Epithelial cell of alveolus of lung (primary cell): ENCODE data around the gene CWC25. TPM values are rescaled to one million over a fixed set of nuclear protein-coding genes. Genes with fewer than 3 reads are reported as not detected.

Source experiments
- total RNA-seq: library from RNA; depleted of rRNA; stranded (reverse); fragments of >200 nt; gene quantifications from 2 replicates; pipeline ENCODE4 v1.2.1, GENCODE V29; 2015

Gene CWC25
- total RNA-seq: 7.4 and 9.1 TPM in 2 replicates

DNA sequence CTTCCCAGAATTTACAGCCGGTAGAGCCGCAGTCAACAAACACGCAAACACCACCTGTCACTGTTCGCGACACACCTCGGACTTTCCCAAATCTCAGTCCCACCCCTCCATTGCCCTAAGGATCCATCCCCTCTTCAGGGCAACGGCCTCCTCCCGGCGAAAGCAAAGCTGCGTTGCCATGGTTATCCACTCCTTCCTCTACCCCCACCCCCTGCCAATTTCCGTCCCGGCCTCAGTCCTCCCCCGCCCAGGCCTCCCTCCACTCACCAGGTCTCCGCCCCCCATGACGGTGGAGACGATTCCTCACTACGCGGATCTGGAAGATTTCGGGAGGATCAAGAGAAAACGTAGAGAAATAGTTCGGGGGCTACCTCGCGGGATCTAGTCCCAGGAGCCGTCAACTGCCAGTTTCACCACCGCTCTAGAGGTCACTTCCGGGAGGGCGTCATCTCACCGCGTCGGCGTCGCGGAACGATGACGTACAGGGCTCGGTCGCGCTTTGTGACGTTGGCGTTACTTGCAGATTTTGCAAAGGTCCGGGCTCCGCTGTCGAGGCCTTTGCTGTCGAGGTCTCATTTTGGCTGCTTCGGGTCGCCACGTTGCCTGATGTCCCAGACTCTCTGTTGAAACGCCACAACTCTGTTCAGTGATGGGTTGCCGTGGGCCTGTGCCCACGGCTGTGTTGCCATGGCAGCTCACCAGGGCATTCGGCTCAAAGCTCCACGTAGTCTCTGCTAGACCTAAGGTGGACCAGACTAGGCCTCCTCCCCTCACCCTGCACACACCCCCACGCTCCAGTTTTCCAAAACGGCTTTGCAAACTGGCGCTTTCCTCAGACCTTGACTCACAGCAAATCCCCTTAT, at the start of gene CWC25:
CWC25 (minus strand) TSS at position 423 of the 863 bp plus-strand sequence; CDS start at position 285, 138 bp downstream.

DNA sequence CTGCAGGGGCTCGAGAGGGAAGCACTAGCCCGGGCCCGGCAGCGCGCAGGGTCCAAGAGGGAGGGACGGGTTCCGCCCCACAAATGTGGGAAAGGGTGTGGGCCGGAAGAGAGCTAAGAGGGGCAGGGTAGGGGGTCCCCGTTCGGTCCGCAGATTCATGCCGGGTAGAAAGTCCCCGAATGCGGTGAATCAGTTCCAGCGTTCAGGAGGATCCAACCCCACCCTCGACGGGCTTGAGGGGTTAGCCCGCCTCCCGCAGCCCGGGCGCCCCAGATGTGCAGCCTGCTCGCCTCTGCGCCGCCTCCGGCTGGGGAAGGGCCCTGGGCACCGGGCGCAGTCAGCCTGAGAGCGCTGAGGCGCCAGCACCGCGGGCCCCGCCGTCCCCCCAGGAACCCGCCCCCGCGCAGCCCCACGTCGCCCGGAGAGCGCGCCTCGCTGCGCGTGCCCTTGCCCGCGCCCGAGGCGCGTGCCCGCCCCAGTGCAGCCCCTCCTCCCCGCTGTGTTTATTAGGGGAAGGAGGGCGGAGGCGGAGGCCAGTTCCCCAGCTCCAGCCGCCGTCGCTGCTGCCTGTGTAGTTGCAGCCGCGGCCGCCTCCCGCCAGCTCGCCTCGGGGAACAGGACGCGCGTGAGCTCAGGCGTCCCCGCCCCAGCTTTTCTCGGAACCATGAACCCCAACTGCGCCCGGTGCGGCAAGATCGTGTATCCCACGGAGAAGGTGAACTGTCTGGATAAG, 44.6 kb upstream of the CWC25 start, which contains the start of gene LASP1:
LASP1 (plus strand) TSS at position 533 of the 733 bp plus-strand sequence; CDS start at position 665, 132 bp downstream.

DNA sequence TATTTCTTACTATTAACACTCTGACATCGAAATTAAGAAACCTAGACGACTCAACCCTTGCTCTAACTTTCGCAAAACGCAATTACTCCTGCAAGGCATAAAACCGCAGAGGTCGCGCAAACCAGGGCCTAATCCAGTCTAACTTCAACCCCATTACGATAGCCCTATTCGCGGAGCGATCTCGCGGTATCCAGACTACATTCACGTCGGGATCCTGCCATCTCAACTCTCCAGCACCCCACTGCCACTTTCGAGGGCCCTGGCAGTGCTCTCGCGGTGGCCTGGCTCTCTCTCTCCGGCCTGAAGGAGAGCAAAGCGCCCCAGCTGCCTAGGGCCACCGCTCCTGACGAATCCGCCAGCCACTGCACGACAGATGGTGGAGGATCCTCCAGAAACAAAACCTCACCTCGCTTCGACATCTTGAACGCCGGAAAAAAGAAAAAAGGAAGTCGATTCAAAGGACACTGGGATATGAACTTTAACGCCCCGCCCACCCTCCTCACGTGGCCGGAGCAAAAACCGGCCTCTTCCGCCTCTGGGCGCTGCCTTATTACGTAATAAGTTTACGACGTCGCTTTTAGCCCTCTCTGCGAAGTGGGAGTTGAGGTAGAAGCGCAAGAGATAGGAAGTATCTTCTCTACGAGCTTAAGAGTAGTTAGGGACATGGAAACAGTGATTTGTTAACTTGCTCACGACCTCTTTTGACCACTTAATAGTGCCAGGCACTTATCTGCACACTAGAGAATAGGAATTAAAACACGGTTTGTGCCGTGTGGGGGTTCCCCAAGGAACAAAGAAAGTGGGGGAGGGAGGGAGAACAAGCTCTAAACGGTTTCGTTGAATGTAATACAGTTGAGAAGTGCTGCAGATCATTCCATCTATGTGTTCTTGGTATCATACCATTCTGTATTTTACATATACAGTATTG, 28.4 kb upstream of the CWC25 start, which contains the start of gene RPL23:
RPL23 (minus strand) TSS at position 430 of the 928 bp plus-strand sequence; CDS start at position 419, 11 bp downstream.

DNA sequence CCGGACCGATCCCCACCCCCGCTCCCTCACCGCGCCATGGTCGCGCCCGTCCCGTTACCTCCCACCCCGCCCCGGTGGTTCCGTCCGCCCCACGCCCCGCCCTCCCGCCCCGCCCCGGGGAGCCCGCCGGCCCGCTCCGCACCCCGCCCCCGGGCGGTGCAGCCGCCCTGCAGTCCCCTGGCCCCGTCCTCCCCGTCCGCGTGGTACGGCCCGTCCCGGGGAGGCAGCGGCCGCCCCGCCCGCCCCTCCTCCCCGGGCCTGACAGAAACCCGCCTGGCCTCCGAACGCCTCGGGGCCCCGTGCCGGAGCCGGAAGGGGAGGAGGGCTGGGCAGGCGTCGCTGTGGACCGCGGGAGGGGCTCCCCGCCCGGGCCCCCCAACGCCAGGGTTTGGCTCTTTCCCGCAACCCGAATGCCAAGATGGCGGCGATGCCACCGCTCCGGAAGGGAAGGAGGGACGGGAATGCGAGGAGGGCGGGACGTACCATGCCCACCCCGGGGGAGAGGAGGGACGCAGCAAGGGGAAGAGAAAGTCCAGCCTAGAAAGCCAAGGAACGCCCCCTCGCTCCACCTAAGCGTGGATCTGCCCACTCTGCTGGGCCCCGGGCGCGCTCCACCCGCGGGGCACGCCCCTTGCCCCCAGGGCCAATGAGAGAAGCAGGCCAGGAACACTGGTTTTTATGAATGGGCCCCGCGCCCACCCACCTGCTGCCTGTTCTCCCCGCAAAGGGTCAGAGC, 25.5 kb downstream of the CWC25 start, which contains the start of gene PIP4K2B:
PIP4K2B (minus strand) TSS at position 56 of the 736 bp plus-strand sequence. CDS start 132 bp downstream, outside the sequence.

DNA sequence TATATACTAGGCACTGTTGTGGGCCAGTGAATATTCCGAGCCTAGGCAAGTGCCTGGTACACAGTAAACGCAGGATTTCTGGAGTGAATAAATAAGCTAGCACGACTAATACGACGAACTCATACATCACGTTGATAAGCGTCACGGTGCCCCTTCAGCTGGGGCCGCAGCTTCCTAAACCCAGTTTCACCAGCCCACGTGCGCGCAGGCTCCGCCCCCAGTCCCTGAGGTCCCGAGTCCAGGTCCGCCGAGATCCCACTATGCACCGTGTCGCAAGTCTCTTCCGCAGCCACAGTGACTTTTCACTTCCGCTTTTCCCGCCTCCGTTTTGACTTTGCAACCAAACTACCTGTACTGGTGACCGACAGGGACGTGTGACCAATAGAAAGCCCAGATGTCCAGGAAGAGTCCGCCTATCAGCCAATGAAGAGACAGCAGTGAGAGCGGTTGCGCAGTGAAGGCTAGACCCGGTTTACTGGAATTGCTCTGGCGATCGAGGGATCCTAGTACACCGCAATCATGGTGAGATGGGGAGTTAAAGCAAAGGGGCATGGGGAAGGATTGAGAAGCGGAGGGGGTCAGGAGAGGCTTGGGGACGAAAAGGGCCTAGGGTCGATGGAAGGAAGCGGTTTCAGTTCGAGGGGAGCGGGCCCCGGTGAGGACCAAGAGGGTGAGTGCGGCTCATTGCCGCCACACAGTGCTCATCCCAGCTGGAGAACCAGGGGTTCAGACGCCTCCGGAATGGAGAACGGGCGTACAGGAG, 72.6 kb downstream of the CWC25 start, which contains the start of gene PSMB3:
PSMB3 (plus strand) TSS at position 434 of the 763 bp plus-strand sequence; CDS start at position 520, 86 bp downstream.

Other genes starting within 250 kb of the CWC25 start
- not detected in 2 replicates for gene SRCIN1, start 219.4 kb downstream of the CWC25 start, total RNA-seq
- 2.1 and 3.4 TPM in 2 replicates for gene EPOP, start 150.4 kb downstream of the CWC25 start, total RNA-seq
- gene MLLT6, start 120.0 kb downstream of the CWC25 start, total RNA-seq: 15.4 and 37.1 TPM in 2 replicates
- 5.4 and 8.7 TPM in 2 replicates for gene CISD3, start 95.0 kb downstream of the CWC25 start, total RNA-seq
- 6.3 and 15.2 TPM in 2 replicates for gene PCGF2, start 77.0 kb downstream of the CWC25 start, total RNA-seq
- gene PSMB3, start 72.6 kb downstream of the CWC25 start, total RNA-seq: 199 and 334 TPM in 2 replicates
- gene PIP4K2B, start 25.8 kb downstream of the CWC25 start, total RNA-seq: 38.3 and 41.2 TPM in 2 replicates
- gene RPL23, start 28.4 kb upstream of the CWC25 start, total RNA-seq: 1,457 and 2,542 TPM in 2 replicates
- gene LASP1, start 44.7 kb upstream of the CWC25 start, total RNA-seq: 135 and 232 TPM in 2 replicates
- gene FBXO47, start 142.1 kb upstream of the CWC25 start, total RNA-seq: not detected in 2 replicates